ENCODE measurements around the gene TEDC2.

The TEDC2 gene

GRCh38 chr16:2466667-2467527 is 7.0 kb downstream of the TEDC2 start:
- peak overlapping the region; percentile 18 for H3K4me3 ChIP-seq (ENCODE audit: insufficient read length, low read depth)
- H3K4me1 ChIP-seq (ENCODE audit: insufficient read depth, insufficient read length): peaks cover 45% of the 10 kb centered on the region
- no peaks in the 10 kb centered on the region for H3K9me3 ChIP-seq (ENCODE audit: insufficient read depth, low read length)
- H3K36me3 ChIP-seq (ENCODE audit: insufficient read depth, insufficient read length, low read length): peaks cover 32% of the 10 kb centered on the region
- TF ChIP-seq ZNF274 (IDR thresholded peaks at IDR 0.05; ENCODE audit: low read depth, low read length): no peak
- H3K27me3 ChIP-seq (ENCODE audit: insufficient read depth, insufficient read length): peaks cover 7% of the 10 kb centered on the region
- DNase-seq (ENCODE audit: low read depth, low spot score): no peak
- peak overlapping the region; percentile 71 for H3K9ac ChIP-seq (ENCODE audit: insufficient read length, low read depth)

- H3K9ac ChIP-seq (ENCODE audit: insufficient read length, low read depth): peak overlapping the region; percentile 95
These were observed 7.8 kb downstream of the TEDC2 start for GRCh38 chr16:2467528-2468232.

DNA sequence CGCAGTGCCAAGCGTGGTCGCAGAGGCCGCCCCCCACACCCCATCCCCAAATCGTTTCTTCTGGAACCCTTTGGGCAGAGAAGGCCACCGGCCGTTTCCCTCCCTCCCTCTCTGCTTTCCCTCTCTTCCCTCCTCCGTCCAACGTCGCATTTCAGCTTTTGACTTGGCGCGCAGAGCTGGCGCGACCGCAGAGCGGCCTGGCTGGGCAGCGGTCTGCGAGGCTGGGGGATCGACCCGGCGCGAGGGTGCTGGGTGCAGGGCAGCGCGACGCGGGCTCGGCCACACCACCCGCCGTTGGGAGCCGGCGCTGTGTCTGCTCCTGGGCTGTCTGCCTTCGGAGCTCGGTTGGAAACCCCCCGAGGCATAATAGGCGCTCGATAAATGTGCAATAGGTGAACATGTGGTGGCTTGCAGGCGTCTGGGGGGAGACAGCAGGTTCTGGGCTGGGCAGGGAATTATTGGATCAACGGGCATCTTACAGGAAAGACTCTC is 8.4 kb downstream of the TEDC2 start:
- Histone ChIP-seq H3K9me3 (ENCODE audit: insufficient read depth, low read length) (no peaks in the 10 kb centered on the region), H3K27me3 (ENCODE audit: insufficient read depth, insufficient read length) (peaks cover 18% of the 10 kb centered on the region), H3K36me3 (ENCODE audit: insufficient read depth, insufficient read length, low read length) (peaks cover 22% of the 10 kb centered on the region), H3K4me3 (ENCODE audit: insufficient read length, low read depth) (peak overlapping the region; percentile 49), H3K4me1 (ENCODE audit: insufficient read depth, insufficient read length) (peaks cover 52% of the 10 kb centered on the region), H3K9ac (ENCODE audit: insufficient read length, low read depth) (peak overlapping the region; percentile 95)
- DNase-seq (ENCODE audit: low read depth, low spot score): no peak
- TF ChIP-seq ZNF274 (IDR thresholded peaks at IDR 0.05; ENCODE audit: low read depth, low read length) (no peak), SUZ12 (IDR thresholded peaks at IDR 0.05; ENCODE audit: extremely low read depth, insufficient read depth, insufficient read length) (no peak), YY1 (IDR thresholded peaks at IDR 0.05; ENCODE audit: insufficient read depth, insufficient read length) (no peak)

More at GRCh38 chr16:2467528-2468232, 7.8 kb downstream of the TEDC2 start:
- TF ChIP-seq YY1 (IDR thresholded peaks at IDR 0.05; ENCODE audit: insufficient read depth, insufficient read length) (no peak), ZNF274 (IDR thresholded peaks at IDR 0.05; ENCODE audit: low read depth, low read length) (no peak), SUZ12 (IDR thresholded peaks at IDR 0.05; ENCODE audit: extremely low read depth, insufficient read depth, insufficient read length) (no peak)
- Histone ChIP-seq H3K4me3 (ENCODE audit: insufficient read length, low read depth) (peak overlapping the region; percentile 49), H3K9me3 (ENCODE audit: insufficient read depth, low read length) (no peaks in the 10 kb centered on the region), H3K27me3 (ENCODE audit: insufficient read depth, insufficient read length) (peaks cover 14% of the 10 kb centered on the region), H3K36me3 (ENCODE audit: insufficient read depth, insufficient read length, low read length) (peaks cover 24% of the 10 kb centered on the region), H3K4me1 (ENCODE audit: insufficient read depth, insufficient read length) (peaks cover 48% of the 10 kb centered on the region)
- no peak for DNase-seq (ENCODE audit: low read depth, low spot score)

DNA sequence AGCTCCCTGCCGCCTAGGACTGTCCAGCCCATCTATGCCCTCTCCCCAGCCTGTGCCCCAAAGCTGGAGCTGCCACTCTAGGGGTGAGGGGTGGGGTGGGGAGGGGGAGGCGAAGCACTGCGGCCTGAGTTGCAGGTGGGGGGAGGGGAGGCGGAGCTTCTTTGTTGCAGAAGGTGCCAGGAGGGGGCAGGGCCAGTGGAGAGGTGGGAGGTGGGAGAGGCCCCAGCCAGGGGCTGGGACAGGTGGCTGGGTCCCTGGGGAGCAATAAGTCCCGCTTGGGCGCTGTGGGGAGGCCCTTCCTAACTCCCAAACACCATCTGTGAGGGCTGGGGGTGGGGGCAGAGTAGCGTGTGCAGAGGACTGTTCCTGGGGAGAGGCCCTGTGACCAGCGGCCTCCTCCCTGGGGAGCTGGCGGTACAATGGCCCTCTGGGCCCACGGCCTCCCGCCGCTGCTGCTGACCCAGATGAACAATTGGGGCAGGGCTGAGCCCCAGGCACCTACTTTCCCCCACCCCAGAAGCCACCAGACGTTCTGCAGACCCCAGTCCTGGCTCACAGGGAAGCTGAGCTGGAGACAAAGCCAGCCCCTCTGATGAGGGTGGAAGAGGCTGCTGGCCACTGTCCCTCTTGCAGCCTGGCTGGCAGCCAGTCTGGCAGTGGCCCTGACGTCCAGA is 9.0 kb downstream of the TEDC2 start:
- no peak for DNase-seq (ENCODE audit: low read depth, low spot score)
- Histone ChIP-seq H3K36me3 (ENCODE audit: insufficient read depth, insufficient read length, low read length) (peaks cover 19% of the 10 kb centered on the region), H3K4me1 (ENCODE audit: insufficient read depth, insufficient read length) (peaks cover 52% of the 10 kb centered on the region), H3K27me3 (ENCODE audit: insufficient read depth, insufficient read length) (peaks cover 18% of the 10 kb centered on the region), H3K9me3 (ENCODE audit: insufficient read depth, low read length) (no peaks in the 10 kb centered on the region), H3K4me3 (ENCODE audit: insufficient read length, low read depth) (peak overlapping the region; percentile 49), H3K9ac (ENCODE audit: insufficient read length, low read depth) (peak overlapping the region; percentile 95)
- no peak for TF ChIP-seq YY1 (IDR thresholded peaks at IDR 0.05; ENCODE audit: insufficient read depth, insufficient read length)
- no peak for TF ChIP-seq SUZ12 (IDR thresholded peaks at IDR 0.05; ENCODE audit: extremely low read depth, insufficient read depth, insufficient read length)
- no peak for TF ChIP-seq ZNF274 (IDR thresholded peaks at IDR 0.05; ENCODE audit: low read depth, low read length)

DNA sequence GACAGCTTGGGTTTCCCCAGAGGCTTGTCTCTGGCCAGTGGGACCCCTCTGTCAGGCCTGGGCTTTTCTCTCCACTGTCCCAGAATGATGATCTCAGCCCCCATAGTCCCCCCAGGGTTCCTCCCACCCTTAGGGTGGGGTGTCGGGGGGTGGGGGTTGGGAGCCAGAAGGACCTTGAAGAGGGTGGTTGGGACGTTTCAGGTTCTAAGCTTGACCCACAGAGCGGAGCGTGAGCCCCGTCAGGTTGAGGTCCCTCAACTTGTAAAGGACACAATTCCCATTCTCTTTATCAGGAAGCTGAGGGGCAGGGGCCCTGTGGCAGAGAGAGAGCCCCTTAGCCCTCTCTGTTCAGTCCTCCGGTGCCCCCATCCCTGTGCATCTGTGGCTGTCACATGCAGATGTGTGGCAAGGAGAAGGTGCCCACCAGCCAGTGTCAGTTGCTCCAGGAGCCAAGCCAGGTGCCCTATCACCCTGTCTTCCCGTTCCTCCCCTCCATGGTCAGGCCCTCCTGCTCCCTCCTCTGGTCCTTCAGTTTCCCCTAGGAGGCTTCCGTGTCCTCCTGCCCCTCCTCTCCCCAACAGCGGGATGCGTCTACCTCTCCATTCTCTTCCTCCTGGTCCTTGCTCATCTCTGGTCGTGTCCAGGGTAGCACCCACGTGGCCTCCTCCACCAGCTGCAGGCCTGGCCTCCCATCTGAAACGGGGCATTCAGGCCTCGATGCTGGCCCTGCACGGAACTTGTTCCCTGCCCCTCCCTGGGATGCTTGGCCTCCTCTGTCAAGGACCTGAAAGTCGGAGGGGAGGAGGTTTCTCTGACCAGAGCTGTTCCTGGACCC is 9.7 kb downstream of the TEDC2 start:
- TF ChIP-seq SUZ12 (IDR thresholded peaks at IDR 0.05; ENCODE audit: extremely low read depth, insufficient read depth, insufficient read length): no peak
- no peak for TF ChIP-seq YY1 (IDR thresholded peaks at IDR 0.05; ENCODE audit: insufficient read depth, insufficient read length)
- no peak for TF ChIP-seq ZNF274 (IDR thresholded peaks at IDR 0.05; ENCODE audit: low read depth, low read length)
- Histone ChIP-seq H3K27me3 (ENCODE audit: insufficient read depth, insufficient read length) (peaks cover 18% of the 10 kb centered on the region), H3K4me1 (ENCODE audit: insufficient read depth, insufficient read length) (peaks cover 44% of the 10 kb centered on the region)

GRCh38 chr16:2470234-2470601 is 10.3 kb downstream of the TEDC2 start:
- Histone ChIP-seq H3K36me3 (ENCODE audit: insufficient read depth, insufficient read length, low read length) (peaks cover 10% of the 10 kb centered on the region), H3K27me3 (ENCODE audit: insufficient read depth, insufficient read length) (peaks cover 18% of the 10 kb centered on the region), H3K4me1 (ENCODE audit: insufficient read depth, insufficient read length) (peaks cover 42% of the 10 kb centered on the region), H3K9me3 (ENCODE audit: insufficient read depth, low read length) (no peaks in the 10 kb centered on the region), H3K9ac (ENCODE audit: insufficient read length, low read depth) (peak overlapping the region; percentile 81), H3K4me3 (ENCODE audit: insufficient read length, low read depth) (no peak overlapping the region)
- TF ChIP-seq YY1 (IDR thresholded peaks at IDR 0.05; ENCODE audit: insufficient read depth, insufficient read length): no peak
- TF ChIP-seq SUZ12 (IDR thresholded peaks at IDR 0.05; ENCODE audit: extremely low read depth, insufficient read depth, insufficient read length): no peak
- no peak for TF ChIP-seq ZNF274 (IDR thresholded peaks at IDR 0.05; ENCODE audit: low read depth, low read length)
- DNase-seq (ENCODE audit: low read depth, low spot score): no peak

More for the DNA sequence above, 9.7 kb downstream of the TEDC2 start:
- Histone ChIP-seq H3K4me3 (ENCODE audit: insufficient read length, low read depth) (peak overlapping the region; percentile 29), H3K9ac (ENCODE audit: insufficient read length, low read depth) (peak overlapping the region; percentile 80), H3K9me3 (ENCODE audit: insufficient read depth, low read length) (no peaks in the 10 kb centered on the region), H3K36me3 (ENCODE audit: insufficient read depth, insufficient read length, low read length) (peaks cover 12% of the 10 kb centered on the region)
- DNase-seq (ENCODE audit: low read depth, low spot score): no peak
